Right lobe of liver (tissue), 4 donors: Measurements from ENCODE around the gene ZDHHC14.

Source experiments
- POLR2A ChIP-seq: fragments of 450-650 bp; IDR thresholded peaks from one replicate; pipeline ENCODE4 v1.6.1; 2017; ENCODE audit warnings: antibody characterized with exemption, mild to moderate bottlenecking
- TF ChIP-seq, protein P1 (sequence below), 4 donors: fragments of 200-600 bp in 3 of 4; fragments of 450-650 bp in 1 of 4; IDR thresholded peaks; one replicate each; pipeline versions ENCODE4 v1.5.1 to v1.8.0; 2016 to 2022; ENCODE audit warnings: antibody characterized with exemption in 4 of 4, mild to moderate bottlenecking in 2 of 4
- donor health status: DM: no; HTN: no; CAD: no.
- donor health status: DM: no; HTN: no; CAD: no.
- donor health status: DM: no; HTN: yes; CAD: no.

DNA sequence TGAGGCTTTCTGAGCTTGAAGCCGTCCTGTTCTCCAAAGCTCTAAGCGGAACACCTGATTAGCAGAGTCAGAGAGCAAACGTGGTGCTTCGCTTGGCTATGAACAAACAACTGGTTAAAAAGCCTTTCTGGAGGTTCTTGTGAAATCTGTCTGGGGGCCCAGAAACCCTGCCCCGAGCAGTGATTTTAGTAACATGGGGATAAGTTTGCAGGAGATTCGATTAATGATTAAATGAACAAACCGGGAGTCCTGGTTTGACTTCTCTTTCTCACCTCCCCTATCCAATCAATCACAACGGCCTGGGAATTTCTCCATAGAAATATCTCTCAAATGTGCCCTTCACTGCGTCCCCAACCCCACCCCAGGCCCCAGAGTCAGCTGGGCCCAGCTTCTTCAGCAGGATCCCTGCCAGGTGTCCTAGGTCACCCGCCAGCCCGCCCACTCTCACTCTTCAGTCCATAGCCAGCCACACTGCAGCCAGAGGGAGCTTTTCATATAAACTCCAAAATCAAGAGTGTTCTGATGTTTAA, 43.6 kb downstream of the ZDHHC14 start:
- TF ChIP-seq, protein P1, sequence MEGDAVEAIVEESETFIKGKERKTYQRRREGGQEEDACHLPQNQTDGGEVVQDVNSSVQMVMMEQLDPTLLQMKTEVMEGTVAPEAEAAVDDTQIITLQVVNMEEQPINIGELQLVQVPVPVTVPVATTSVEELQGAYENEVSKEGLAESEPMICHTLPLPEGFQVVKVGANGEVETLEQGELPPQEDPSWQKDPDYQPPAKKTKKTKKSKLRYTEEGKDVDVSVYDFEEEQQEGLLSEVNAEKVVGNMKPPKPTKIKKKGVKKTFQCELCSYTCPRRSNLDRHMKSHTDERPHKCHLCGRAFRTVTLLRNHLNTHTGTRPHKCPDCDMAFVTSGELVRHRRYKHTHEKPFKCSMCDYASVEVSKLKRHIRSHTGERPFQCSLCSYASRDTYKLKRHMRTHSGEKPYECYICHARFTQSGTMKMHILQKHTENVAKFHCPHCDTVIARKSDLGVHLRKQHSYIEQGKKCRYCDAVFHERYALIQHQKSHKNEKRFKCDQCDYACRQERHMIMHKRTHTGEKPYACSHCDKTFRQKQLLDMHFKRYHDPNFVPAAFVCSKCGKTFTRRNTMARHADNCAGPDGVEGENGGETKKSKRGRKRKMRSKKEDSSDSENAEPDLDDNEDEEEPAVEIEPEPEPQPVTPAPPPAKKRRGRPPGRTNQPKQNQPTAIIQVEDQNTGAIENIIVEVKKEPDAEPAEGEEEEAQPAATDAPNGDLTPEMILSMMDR (IDR thresholded peaks at IDR 0.05) = peak; percentile 17 to 42 (median 30)
- TF ChIP-seq POLR2A = peak; percentile 29
